ENCODE measurements around the gene PDZD7. TPM values are rescaled to one million over a fixed set of nuclear protein-coding genes. Genes with fewer than 3 reads are reported as not detected.
A peak's percentile ranks its signal among the peaks of the same experiment; 100 is the strongest.
"Not testable (repeated sequence)": the region's sequence is repeated elsewhere in the genome, so short reads cannot be mapped to it uniquely, and the experiment has no call there.

The PDZD7 gene
- total RNA-seq, 1 donor from 2014 or later = 0.53 TPM

DNA sequence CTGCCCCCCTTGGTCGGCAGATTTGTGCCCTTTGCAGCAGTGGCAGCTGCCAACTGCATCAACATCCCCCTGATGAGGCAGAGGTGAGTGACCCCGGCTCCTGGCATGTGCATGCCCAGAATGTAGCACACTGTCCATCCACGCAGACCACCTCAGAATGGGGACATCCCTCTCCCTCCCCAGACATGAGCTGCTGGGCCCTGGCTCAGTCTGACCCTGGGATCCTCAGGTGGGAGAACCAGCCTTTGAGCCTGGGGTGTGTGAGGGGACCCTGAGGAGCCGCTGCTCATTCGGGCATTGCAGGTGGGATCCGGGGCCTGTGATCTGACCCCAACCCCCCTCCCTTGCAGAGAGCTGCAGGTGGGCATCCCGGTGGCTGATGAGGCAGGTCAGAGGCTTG lies 5.8 kb upstream of the PDZD7 start:
- Histone ChIP-seq H3K4me3 (no peak overlapping the region), H3K27me3 (no peaks in the 10 kb centered on the region), H3K4me1 (peaks cover 13 to 26% of the 10 kb centered on the region in 2 donors), H3K9me3 (no peaks in the 10 kb centered on the region), H3K36me3 (peaks cover 49 to 62% of the 10 kb centered on the region in 2 donors), H3K27ac (no peak overlapping the region)
- DNase-seq (ENCODE audit: low spot score in 2 of 2) = no peak
- intact Hi-C loops (cut with DNase I) = loop anchor here (10.0 kb wide), 1 partner anchor 122 kb away; the partner anchor contains the start of gene SLF2
- TF ChIP-seq, protein P1, sequence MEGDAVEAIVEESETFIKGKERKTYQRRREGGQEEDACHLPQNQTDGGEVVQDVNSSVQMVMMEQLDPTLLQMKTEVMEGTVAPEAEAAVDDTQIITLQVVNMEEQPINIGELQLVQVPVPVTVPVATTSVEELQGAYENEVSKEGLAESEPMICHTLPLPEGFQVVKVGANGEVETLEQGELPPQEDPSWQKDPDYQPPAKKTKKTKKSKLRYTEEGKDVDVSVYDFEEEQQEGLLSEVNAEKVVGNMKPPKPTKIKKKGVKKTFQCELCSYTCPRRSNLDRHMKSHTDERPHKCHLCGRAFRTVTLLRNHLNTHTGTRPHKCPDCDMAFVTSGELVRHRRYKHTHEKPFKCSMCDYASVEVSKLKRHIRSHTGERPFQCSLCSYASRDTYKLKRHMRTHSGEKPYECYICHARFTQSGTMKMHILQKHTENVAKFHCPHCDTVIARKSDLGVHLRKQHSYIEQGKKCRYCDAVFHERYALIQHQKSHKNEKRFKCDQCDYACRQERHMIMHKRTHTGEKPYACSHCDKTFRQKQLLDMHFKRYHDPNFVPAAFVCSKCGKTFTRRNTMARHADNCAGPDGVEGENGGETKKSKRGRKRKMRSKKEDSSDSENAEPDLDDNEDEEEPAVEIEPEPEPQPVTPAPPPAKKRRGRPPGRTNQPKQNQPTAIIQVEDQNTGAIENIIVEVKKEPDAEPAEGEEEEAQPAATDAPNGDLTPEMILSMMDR (IDR thresholded peaks at IDR 0.05) = no peak

DNA sequence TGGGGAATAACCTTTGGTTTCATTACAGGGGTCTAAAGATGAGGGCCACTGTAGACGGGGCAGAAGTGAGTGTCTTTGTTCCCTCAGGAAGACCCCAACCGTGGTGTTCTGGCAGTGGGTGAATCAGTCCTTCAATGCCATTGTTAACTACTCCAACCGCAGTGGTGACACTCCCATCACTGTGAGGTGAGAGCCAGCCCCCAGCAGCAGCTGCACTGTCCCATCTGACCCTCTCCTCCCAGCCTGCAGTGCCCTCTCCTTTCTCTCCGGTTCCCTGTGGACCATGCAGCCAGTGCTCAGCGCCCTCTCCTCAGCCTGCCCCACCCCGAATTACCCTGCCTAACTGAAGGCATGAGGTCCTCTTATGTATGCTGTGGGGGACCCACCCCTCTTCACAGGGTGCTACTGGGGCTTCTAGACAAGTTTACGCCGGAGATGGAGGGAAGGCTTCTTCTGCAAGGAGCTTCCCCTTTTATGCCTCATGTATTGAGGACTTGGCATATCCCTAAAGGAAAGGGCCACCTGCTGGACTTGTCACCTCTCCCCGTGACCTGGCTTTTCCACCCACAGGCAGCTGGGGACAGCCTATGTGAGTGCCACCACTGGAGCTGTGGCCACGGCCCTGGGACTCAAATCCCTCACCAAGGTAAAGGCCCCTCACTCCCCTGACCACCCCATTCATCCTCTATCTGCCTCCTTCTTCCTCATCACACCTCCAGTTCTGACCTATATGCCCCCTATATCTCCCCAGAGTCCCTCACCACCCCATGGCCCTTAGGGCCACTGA lies 5.2 kb upstream of the PDZD7 start:
- Histone ChIP-seq H3K27ac (no peak overlapping the region), H3K27me3 (no peaks in the 10 kb centered on the region), H3K4me3 (no peak overlapping the region), H3K9me3 (no peaks in the 10 kb centered on the region), H3K36me3 (peaks cover 49 to 62% of the 10 kb centered on the region in 2 donors), H3K4me1 (peaks cover 13 to 22% of the 10 kb centered on the region in 2 donors)
- TF ChIP-seq, protein P1 (IDR thresholded peaks at IDR 0.05) = no peak
- intact Hi-C loops (cut with DNase I) = loop anchor here (10.0 kb wide), 1 partner anchor 121 kb away; the partner anchor contains the start of gene SLF2
- DNase-seq (ENCODE audit: low spot score in 2 of 2) = no peak

DNA sequence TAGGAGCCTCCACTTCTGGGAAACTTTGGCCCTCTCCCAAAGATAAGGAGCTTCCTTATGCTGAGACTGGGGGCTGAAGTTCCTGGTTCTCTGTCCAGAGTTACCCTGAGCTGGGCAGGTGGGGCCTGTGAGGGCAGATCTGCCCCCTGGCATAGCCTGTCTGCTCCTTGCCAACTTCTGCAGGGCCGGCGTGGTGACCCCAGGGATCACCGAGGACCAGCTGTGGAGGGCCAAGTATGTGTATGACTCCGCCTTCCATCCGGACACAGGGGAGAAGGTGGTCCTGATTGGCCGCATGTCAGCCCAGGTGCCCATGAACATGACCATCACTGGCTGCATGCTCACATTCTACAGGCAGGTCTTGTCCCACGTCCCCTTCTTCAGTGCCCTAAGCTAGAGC lies 4.4 kb upstream of the PDZD7 start:
- TF ChIP-seq, protein P1 (IDR thresholded peaks at IDR 0.05) = no peak
- Histone ChIP-seq H3K4me3 (no peak overlapping the region), H3K4me1 (peaks cover 20 to 28% of the 10 kb centered on the region in 2 donors), H3K9me3 (no peaks in the 10 kb centered on the region), H3K27ac (no peak overlapping the region), H3K27me3 (no peaks in the 10 kb centered on the region), H3K36me3 (peaks cover 49 to 61% of the 10 kb centered on the region in 2 donors)
- no peak for DNase-seq (ENCODE audit: low spot score in 2 of 2)
- intact Hi-C loops (cut with DNase I) = loop anchor here (10.0 kb wide), 1 partner anchor 121 kb away; the partner anchor contains the start of gene SLF2

DNA sequence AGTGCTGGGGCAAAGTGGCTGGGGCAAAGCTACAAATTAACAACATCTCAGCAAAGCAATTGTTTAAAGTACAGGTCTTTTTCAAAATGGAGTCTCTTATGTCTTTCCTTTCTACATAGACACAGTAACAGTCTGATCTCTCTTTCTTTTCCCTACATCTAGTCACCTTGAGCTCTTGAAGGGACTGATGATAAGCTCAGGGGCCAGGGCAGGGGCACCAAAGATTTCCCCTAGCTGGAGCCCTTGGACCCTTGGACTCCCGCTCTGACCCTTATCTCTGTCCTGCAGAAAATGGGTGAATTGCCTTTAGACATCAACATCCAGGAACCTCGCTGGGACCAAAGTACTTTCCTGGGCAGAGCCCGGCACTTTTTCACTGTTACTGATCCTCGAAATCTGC lies 3.5 kb upstream of the PDZD7 start:
- H3K9me3 ChIP-seq; H3K27me3 ChIP-seq; H3K27ac ChIP-seq; DNase-seq (ENCODE audit: low spot score in 2 of 2); H3K4me3 ChIP-seq: not testable (repeated sequence)
- Histone ChIP-seq H3K36me3 (peaks cover 43 to 52% of the 10 kb centered on the region in 2 donors), H3K4me1 (peaks cover 20 to 30% of the 10 kb centered on the region in 2 donors)
- intact Hi-C loops (cut with DNase I) = loop anchor here (10.0 kb wide), 1 partner anchor 120 kb away; the partner anchor contains the start of gene SLF2

DNA sequence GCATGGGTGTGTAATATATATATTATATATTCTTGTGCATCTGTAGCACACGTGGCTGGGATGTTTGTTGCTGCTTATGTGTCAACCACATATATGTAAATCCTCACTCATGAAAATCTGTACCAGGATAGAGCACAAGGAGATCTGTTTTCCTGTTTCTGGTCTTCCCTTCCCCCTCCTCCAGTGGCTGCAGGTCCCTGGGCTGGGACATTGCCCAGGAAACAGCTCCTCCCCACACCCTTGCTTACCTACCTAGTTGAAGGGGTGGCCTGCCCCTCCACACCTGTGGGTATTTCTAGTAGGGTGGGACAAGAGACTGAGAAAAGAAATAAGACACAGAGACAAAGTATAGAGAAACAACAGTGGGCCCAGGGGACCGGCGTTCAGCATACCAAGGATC lies 2.3 kb upstream of the PDZD7 start:
- intact Hi-C loops (cut with DNase I) = loop anchor here (10.0 kb wide), 1 partner anchor 118 kb away; the partner anchor contains the start of gene SLF2
- H3K4me3 ChIP-seq = peak overlapping the region; percentile 72 to 92

More for the DNA sequence above, 2.3 kb upstream of the PDZD7 start:
- Histone ChIP-seq H3K4me1 (peaks cover 20 to 30% of the 10 kb centered on the region in 2 donors), H3K9me3 (no peaks in the 10 kb centered on the region), H3K27ac (peak overlapping the region; percentile 99), H3K27me3 (no peaks in the 10 kb centered on the region), H3K36me3 (peaks cover 39 to 41% of the 10 kb centered on the region in 2 donors)
- no peak for DNase-seq (ENCODE audit: low spot score in 2 of 2)
- TF ChIP-seq, protein P1 (IDR thresholded peaks at IDR 0.05) = no peak

All from ascending aorta (tissue), 2 donors.